ENCODE measurements around the gene ALS2CL. TPM values are rescaled to one million over a fixed set of nuclear protein-coding genes. Genes with fewer than 3 reads are reported as not detected.

ALS2CL gene
- total RNA-seq, 4 donors from 2014 or later: 13.0 to 20.1 (median 16.4) TPM

DNA sequence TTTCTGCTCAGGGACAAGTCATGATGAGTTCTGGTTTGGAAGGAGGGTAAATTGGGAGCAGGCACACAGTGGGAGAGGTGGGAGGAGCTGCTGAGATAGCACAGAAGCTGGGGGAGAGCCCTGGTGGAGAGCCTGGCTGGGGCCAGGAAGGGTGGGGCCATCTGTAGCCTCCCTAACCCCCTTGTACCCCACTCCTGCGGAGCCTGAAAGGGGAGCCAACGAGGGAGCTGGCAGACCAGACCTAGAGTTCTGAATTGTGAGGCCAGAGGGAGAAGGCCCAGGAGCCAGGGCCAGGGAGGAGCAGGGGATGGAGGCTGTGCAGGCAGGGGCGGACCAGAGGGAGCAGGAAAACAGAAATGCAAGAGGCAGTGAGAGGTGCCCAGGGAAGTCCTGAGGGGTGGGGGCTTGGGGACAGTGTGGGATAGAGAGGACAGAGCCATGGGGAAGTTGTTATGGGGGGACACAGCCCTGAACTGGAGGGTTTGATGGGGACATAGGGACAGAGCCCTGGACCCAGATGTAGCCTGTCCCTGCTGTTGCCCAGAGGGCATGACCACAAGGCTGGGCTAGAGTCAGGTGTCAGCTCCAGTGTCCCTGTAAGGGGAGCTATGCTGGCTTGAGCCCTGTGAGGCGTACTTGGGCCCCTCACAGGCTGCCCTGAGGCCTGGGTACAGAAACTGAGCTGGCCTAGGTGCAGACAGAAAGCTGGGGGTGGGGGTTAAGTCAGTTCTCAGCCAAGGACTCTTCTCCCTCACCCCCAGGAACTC, 8.9 kb upstream of the ALS2CL start:
- H3K4me3 ChIP-seq: no peak overlapping the region
- H3K27ac ChIP-seq: no peak overlapping the region
- no peaks in the 10 kb centered on the region for H3K9me3 ChIP-seq
- TF ChIP-seq, protein P1, sequence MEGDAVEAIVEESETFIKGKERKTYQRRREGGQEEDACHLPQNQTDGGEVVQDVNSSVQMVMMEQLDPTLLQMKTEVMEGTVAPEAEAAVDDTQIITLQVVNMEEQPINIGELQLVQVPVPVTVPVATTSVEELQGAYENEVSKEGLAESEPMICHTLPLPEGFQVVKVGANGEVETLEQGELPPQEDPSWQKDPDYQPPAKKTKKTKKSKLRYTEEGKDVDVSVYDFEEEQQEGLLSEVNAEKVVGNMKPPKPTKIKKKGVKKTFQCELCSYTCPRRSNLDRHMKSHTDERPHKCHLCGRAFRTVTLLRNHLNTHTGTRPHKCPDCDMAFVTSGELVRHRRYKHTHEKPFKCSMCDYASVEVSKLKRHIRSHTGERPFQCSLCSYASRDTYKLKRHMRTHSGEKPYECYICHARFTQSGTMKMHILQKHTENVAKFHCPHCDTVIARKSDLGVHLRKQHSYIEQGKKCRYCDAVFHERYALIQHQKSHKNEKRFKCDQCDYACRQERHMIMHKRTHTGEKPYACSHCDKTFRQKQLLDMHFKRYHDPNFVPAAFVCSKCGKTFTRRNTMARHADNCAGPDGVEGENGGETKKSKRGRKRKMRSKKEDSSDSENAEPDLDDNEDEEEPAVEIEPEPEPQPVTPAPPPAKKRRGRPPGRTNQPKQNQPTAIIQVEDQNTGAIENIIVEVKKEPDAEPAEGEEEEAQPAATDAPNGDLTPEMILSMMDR (IDR thresholded peaks at IDR 0.05): no peak
- no peak for TF ChIP-seq EP300 (IDR thresholded peaks at IDR 0.05)
- TF ChIP-seq POLR2A (IDR thresholded peaks at IDR 0.05): no peak
- peaks cover 0 to 30% (median 19%) of the 10 kb centered on the region in 4 donors for H3K4me1 ChIP-seq
- DNase-seq (ENCODE audit: low spot score in 2 of 2): no peak
- peaks cover 0 to 10% of the 10 kb centered on the region in 2 donors for H3K27me3 ChIP-seq
- WGBS, 2 donors: 68 to 85% methylated on average over 4 of the region's 4 CpGs
- no peaks in the 10 kb centered on the region for H3K36me3 ChIP-seq

DNA sequence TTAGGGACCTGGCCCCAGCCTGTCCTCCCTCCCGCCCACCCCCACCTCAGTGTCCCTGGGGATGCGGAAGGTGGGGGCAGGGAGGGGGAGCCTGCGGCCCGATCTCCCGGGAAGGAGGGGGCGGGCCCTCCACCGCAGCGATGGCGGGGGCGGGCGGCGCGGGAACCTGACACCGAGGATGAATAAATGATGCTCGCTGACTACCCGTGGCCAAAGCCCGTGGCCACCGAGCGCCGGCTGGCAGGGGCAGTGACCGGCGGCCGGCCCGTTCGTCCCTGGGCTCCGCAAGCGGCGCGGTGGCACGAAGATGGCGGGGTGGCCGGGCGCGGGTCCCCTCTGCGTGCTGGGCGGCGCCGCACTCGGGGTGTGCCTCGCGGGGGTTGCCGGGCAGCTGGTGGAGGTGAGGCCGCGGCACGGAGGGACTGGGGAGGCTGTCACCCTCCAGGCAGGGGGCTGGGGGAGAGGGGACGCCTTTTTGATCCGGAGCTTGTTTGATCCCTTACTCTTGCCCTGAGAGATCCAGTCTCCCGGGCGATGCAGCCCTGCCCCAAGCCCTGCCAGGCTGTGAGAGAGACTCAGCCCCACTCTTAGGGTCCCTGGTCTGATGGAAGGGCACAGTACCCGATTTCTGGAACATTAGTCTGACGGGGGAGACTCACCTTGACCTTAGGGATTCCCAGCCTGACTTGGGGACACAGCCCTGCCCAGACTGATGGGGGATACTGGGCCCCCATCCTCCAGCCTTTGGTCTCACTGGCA, 7.9 kb upstream of the ALS2CL start, which contains the start of gene TMIE:
TMIE (plus strand) TSS at position 212 of the 759 bp plus-strand sequence; CDS start at position 308, 96 bp downstream.
- Histone ChIP-seq H3K27me3 (peaks cover 0 to 10% of the 10 kb centered on the region in 2 donors), H3K4me3 (peak within 1 kb of the TSS in 2 of 4 donors; percentile 22 to 34), H3K9me3 (no peaks in the 10 kb centered on the region), H3K4me1 (peaks cover 0 to 35% (median 20%) of the 10 kb centered on the region in 4 donors), H3K36me3 (no peaks in the 10 kb centered on the region), H3K27ac (peak within 1 kb of the TSS in 1 of 4 donors; percentile 8)
- WGBS, 2 donors: 7 to 10% methylated on average over 26 to 28 of the region's 51 CpGs
- TF ChIP-seq POLR2A (IDR thresholded peaks at IDR 0.05): no peak
- no peak for DNase-seq (ENCODE audit: low spot score in 2 of 2)

DNA sequence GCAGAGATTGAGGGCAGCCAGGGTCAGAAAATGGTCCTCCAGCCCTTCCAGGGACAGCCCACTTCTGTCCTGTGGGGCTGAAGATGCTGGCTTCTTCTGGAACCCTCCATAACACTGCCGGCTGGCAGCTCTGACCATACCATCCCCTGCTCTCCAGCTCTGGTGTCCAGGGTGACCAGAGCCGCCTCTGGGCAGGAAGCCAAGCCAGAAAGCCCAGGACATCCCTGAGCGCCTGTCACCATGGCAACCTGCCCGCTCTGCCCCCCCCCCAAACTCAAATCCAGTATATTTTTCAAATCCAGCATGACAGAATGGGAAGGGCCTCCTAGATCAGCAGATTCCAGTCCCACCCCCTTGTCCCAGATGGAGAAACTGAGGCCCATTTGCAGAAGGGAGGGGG, 7.3 kb upstream of the ALS2CL start:
- WGBS, 2 donors: 28 to 47% methylated on average over 3 to 4 of the region's 4 CpGs
- Histone ChIP-seq H3K4me1 (peaks cover 0 to 41% (median 24%) of the 10 kb centered on the region in 4 donors), H3K27ac (no peak overlapping the region), H3K9me3 (no peaks in the 10 kb centered on the region), H3K27me3 (peaks cover 0 to 10% of the 10 kb centered on the region in 2 donors), H3K36me3 (no peaks in the 10 kb centered on the region), H3K4me3 (peak overlapping the region in 2 of 4 donors; percentile 22 to 34)
- DNase-seq (ENCODE audit: low spot score in 2 of 2): no peak
- TF ChIP-seq, protein P1 (IDR thresholded peaks at IDR 0.05): no peak
- TF ChIP-seq POLR2A (IDR thresholded peaks at IDR 0.05): no peak
- no peak for TF ChIP-seq EP300 (IDR thresholded peaks at IDR 0.05)

DNA sequence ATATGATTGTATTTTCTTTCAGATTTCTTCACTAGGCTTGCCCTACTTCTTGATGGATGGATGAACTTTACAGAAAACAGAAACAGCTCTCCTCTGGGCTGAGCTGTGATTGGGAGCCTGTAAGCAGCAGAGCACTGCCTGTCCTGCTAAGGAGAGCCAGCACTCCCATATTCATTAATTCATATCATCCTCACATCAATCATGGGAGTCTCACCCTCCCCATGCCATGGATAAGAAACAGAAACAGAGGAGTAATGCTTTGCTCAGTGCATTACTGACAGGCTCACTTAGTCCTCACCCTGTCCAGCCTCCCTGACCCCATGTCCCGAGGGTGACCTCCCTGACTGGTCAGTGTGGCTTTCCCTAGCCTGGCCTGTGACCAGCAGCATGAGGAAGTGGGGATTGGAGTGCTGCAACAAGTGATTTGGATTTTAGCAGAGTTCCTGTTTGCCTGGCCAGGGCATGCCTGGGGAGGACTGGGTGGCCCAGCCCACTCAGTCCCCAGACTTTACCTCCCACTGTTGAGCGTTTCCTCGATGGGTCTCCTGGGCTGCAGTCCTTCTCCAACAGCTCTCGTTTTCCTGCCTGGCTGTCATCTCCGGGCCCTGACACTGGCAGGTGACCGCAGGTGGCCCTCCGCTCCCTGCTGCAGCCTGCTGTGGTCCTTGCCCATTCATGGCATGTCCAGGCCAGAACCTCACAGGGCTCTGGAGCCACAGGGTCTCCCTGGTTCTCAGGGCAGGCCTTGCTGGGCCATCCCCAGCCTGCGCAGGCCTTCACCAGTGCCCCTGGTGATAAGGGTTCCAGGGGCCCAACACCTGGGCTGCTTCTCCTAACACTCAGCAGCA, 6.4 kb upstream of the ALS2CL start:
- Histone ChIP-seq H3K27me3 (peaks cover 0 to 10% of the 10 kb centered on the region in 2 donors), H3K4me1 (peaks cover 0 to 46% (median 29%) of the 10 kb centered on the region in 4 donors), H3K9me3 (no peaks in the 10 kb centered on the region), H3K27ac (peak overlapping the region in 1 of 4 donors; percentile 8), H3K36me3 (no peaks in the 10 kb centered on the region), H3K4me3 (no peak overlapping the region)
- 71 to 76% methylated on average over 8 of the region's 8 CpGs for WGBS, 2 donors
- TF ChIP-seq, protein P1 (IDR thresholded peaks at IDR 0.05): no peak
- TF ChIP-seq EP300 (IDR thresholded peaks at IDR 0.05): peak in 1 of 2 donors; percentile 70
- peak; percentile 31 to 57 for DNase-seq (ENCODE audit: low spot score in 2 of 2)
